HepG2 (cell line): ENCODE measurements around the gene HEY2. TPM values are rescaled to one million over a fixed set of nuclear protein-coding genes. Genes with fewer than 3 reads are reported as not detected.

Source experiments
- AHR ChIP-seq: IDR thresholded peaks from 2 replicates; pipeline ENCODE4 v1.6.1; 2018; ENCODE audit warnings: missing genetic modification reagents, missing compliant biosample characterization
- GABPB1 ChIP-seq: IDR thresholded peaks from 2 replicates; pipeline ENCODE4 v1.6.1; 2016; ENCODE audit warnings: mild to moderate bottlenecking, missing genetic modification reagents, moderate library complexity, missing compliant biosample characterization
- KLF12 ChIP-seq: sonication (generic); formaldehyde crosslinking; IDR thresholded peaks from 2 replicates; pipeline ENCODE4 v1.4.0; 2020; ENCODE audit warnings: missing genetic modification reagents, borderline replicate concordance
- MLXIP ChIP-seq: sonication (generic); formaldehyde crosslinking; IDR thresholded peaks from 2 replicates; pipeline ENCODE4 v1.9.0; 2021; ENCODE audit warnings: missing genetic modification reagents, borderline replicate concordance
- SUZ12 ChIP-seq: fragments of 150-350 bp; IDR thresholded peaks from 2 replicates; pipeline ENCODE4 v1.6.1; 2014; ENCODE audit warnings: low read depth, low read length
- ZKSCAN1 ChIP-seq: fragments of 150-350 bp; IDR thresholded peaks from 2 replicates; pipeline ENCODE4 v1.6.1; 2014; ENCODE audit warnings: low read length
- ZNF20 ChIP-seq: sonication (generic); formaldehyde crosslinking; IDR thresholded peaks from 2 replicates; pipeline ENCODE4 v1.4.0; 2020; ENCODE audit warnings: mild to moderate bottlenecking, moderate library complexity, missing genetic modification reagents
- ZNF230 ChIP-seq: sonication (generic); formaldehyde crosslinking; IDR thresholded peaks from 2 replicates; pipeline ENCODE4 v1.4.0; 2020; ENCODE audit warnings: mild to moderate bottlenecking, missing genetic modification reagents
- ZNF543 ChIP-seq: sonication (generic); formaldehyde crosslinking; IDR thresholded peaks from 2 replicates; pipeline ENCODE4 v1.4.0; 2020; ENCODE audit warnings: mild to moderate bottlenecking, missing genetic modification reagents
- ZNF546 ChIP-seq: sonication (generic); formaldehyde crosslinking; conservative IDR thresholded peaks from 2 replicates; pipeline ENCODE4 v1.8.1; 2023; ENCODE audit warnings: mild to moderate bottlenecking, missing genetic modification reagents
- ZNF768 ChIP-seq: sonication (generic); formaldehyde crosslinking; IDR thresholded peaks from 2 replicates; pipeline ENCODE4 v1.4.0; 2020; ENCODE audit warnings: missing genetic modification reagents
- polyA plus RNA-seq, 8 experiments: library from polyadenylated mRNA; depleted of rRNA in 3 of 8; stranded (reverse) in 7 of 8; unstranded in 1 of 8; fragments of >200 nt; fragmentation: Illumina TruSeq in 4 of 8; extraction: Trizol in 4 of 8; gene quantifications; 2 replicates each; pipeline versions ENCODE4 v1.2.1 to v1.2.3, GENCODE V29; 2011 to 2016; ENCODE audit warnings: low read depth in 4 of 8, missing spikeins in 1 of 8, mixed read lengths in 1 of 8; ENCODE audit not compliant: insufficient read depth in 1 of 8
- total RNA-seq, 5 experiments: library from RNA; depleted of rRNA; stranded (reverse); fragments of >200 nt; fragmentation: Illumina TruSeq; extraction: Trizol; gene quantifications; 2 replicates each; pipeline ENCODE4 v1.2.3, GENCODE V29; 2016; ENCODE audit warnings: low read depth in 1 of 5
- TF ChIP-seq, protein P1 (sequence below), 2 experiments: sonication (generic) in 1 of 2; formaldehyde crosslinking in 1 of 2; IDR thresholded peaks; 2 replicates each; pipeline versions ENCODE4 v1.4.0 to v1.6.1; 2018 to 2020; ENCODE audit warnings: missing genetic modification reagents in 2 of 2, borderline replicate concordance in 1 of 2, low read depth in 1 of 2, mild to moderate bottlenecking in 1 of 2, missing biosample characterization in 1 of 2
- TF ChIP-seq, protein P2 (sequence below): sonication (generic); formaldehyde crosslinking; IDR thresholded peaks from 2 replicates; pipeline ENCODE4 v1.8.0; 2022; ENCODE audit warnings: mild to moderate bottlenecking, missing genetic modification reagents, borderline replicate concordance
- TF ChIP-seq, protein P3 (sequence below): sonication (generic); formaldehyde crosslinking; IDR thresholded peaks from 2 replicates; pipeline ENCODE4 v1.4.0; 2020; ENCODE audit warnings: low read depth, mild to moderate bottlenecking, missing genetic modification reagents
- TF ChIP-seq, protein P4 (sequence below): sonication (generic); formaldehyde crosslinking; IDR thresholded peaks from 2 replicates; pipeline ENCODE4 v1.4.0; 2020; ENCODE audit warnings: missing genetic modification reagents, borderline replicate concordance

Gene HEY2
- total and polyA plus RNA-seq, 2 of the 13 experiments (the other 11 are each of a cell fraction or from before 2014, with no cell fraction given) = 0.04 TPM

DNA sequence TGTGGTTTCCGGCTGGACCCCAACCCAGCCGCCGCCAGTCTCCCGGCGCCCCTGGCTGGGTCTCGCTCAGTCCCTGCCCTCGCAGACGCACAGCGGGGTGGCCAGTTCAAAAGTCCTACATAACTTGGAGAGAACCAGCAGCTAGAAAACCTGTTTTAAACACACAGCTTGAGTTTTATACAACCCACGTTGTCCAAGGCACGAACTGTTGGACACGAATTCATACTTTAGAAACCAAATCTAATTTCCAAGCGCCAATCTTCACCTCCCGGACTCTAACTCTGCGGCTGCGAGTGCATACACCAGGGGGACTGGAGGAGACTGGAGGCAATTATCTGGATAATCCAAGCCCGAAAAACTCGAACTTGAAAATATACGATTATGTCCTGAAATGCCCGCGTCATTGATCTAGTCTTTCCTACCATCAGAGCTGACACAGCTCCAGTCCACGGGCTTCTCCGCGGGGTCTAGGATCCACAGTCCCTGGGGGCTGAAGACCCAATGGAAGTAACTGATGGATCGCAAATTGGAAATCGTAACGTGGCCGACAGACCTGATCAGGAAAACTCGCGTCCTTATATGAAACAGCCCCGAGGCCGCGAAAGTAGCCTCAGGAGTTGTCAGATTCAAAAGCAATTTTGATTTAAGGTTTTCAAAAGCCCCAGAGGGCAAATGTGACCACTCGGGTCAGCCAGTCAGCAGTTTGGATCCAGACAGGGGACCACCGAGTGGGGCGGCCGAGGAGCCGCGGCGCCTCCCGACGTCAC lies 843 bp upstream of the HEY2 start (continued):
- TF ChIP-seq, protein P1, sequence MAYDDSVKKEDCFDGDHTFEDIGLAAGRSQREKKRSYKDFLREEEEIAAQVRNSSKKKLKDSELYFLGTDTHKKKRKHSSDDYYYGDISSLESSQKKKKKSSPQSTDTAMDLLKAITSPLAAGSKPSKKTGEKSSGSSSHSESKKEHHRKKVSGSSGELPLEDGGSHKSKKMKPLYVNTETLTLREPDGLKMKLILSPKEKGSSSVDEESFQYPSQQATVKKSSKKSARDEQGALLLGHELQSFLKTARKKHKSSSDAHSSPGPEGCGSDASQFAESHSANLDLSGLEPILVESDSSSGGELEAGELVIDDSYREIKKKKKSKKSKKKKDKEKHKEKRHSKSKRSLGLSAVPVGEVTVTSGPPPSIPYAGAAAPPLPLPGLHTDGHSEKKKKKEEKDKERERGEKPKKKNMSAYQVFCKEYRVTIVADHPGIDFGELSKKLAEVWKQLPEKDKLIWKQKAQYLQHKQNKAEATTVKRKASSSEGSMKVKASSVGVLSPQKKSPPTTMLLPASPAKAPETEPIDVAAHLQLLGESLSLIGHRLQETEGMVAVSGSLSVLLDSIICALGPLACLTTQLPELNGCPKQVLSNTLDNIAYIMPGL (CRISPR knock-in tag; IDR thresholded peaks at IDR 0.05; ENCODE audit: borderline replicate concordance in 1 of 2, low read depth in 1 of 2) = 0 out of 4 replicates have a peak, but pooled peaks of 1 of the 2 experiments have one; percentile 22
- TF ChIP-seq, protein P2, sequence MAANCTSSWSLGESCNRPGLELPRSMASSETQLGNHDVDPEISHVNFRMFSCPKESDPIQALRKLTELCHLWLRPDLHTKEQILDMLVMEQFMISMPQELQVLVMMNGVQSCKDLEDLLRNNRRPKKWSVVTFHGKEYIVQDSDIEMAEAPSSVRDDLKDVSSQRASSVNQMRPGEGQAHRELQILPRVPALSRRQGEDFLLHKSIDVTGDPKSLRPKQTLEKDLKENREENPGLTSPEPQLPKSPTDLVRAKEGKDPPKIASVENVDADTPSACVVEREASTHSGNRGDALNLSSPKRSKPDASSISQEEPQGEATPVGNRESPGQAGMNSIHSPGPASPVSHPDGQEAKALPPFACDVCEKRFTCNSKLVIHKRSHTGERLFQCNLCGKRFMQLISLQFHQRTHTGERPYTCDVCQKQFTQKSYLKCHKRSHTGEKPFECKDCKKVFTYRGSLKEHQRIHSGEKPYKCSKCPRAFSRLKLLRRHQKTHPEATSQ (CRISPR knock-in tag) = no peak
- TF ChIP-seq AHR (no peak), ZNF546 (CRISPR knock-in tag) (0 out of 2 replicates have a peak, but pooled peaks have one; percentile 2), ZNF768 (0 out of 2 replicates have a peak, but pooled peaks have one; percentile 14), ZNF20 (CRISPR knock-in tag) (no peak), MLXIP (CRISPR knock-in tag) (0 out of 2 replicates have a peak, but pooled peaks have one; percentile 39), KLF12 (peak; percentile 69; the same call in 1 of the 2 replicates), ZNF230 (CRISPR knock-in tag) (no peak), GABPB1 (CRISPR knock-in tag) (no peak; the same call in 1 of the 2 replicates), ZKSCAN1 (no peak), SUZ12 (no peak), ZNF543 (CRISPR knock-in tag) (0 out of 2 replicates have a peak, but pooled peaks have one; percentile 3)
- TF ChIP-seq, protein P3, sequence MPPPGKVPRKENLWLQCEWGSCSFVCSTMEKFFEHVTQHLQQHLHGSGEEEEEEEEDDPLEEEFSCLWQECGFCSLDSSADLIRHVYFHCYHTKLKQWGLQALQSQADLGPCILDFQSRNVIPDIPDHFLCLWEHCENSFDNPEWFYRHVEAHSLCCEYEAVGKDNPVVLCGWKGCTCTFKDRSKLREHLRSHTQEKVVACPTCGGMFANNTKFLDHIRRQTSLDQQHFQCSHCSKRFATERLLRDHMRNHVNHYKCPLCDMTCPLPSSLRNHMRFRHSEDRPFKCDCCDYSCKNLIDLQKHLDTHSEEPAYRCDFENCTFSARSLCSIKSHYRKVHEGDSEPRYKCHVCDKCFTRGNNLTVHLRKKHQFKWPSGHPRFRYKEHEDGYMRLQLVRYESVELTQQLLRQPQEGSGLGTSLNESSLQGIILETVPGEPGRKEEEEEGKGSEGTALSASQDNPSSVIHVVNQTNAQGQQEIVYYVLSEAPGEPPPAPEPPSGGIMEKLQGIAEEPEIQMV (CRISPR knock-in tag) = no peak
- TF ChIP-seq, protein P4, sequence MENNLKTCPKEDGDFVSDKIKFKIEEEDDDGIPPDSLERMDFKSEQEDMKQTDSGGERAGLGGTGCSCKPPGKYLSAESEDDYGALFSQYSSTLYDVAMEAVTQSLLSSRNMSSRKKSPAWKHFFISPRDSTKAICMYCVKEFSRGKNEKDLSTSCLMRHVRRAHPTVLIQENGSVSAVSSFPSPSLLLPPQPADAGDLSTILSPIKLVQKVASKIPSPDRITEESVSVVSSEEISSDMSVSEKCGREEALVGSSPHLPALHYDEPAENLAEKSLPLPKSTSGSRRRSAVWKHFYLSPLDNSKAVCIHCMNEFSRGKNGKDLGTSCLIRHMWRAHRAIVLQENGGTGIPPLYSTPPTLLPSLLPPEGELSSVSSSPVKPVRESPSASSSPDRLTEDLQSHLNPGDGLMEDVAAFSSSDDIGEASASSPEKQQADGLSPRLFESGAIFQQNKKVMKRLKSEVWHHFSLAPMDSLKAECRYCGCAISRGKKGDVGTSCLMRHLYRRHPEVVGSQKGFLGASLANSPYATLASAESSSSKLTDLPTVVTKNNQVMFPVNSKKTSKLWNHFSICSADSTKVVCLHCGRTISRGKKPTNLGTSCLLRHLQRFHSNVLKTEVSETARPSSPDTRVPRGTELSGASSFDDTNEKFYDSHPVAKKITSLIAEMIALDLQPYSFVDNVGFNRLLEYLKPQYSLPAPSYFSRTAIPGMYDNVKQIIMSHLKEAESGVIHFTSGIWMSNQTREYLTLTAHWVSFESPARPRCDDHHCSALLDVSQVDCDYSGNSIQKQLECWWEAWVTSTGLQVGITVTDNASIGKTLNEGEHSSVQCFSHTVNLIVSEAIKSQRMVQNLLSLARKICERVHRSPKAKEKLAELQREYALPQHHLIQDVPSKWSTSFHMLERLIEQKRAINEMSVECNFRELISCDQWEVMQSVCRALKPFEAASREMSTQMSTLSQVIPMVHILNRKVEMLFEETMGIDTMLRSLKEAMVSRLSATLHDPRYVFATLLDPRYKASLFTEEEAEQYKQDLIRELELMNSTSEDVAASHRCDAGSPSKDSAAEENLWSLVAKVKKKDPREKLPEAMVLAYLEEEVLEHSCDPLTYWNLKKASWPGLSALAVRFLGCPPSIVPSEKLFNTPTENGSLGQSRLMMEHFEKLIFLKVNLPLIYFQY (CRISPR knock-in tag) = no peak
